Melanocyte of skin (primary cell): Measurements from ENCODE around the gene EIF6. TPM values are rescaled to one million over a fixed set of nuclear protein-coding genes. Genes with fewer than 3 reads are reported as not detected.

ENCODE experiments used
- total RNA-seq, 2 donors: library from RNA; depleted of rRNA; stranded (reverse); fragments of >200 nt; gene quantifications; 2 replicates each; pipeline ENCODE4 v1.2.3, GENCODE V29; 2012

EIF6 gene
- total RNA-seq = 100 to 1,000 TPM in 1 of 2 donors, 10 to 100 TPM in 1; 80.5 to 137 TPM

DNA sequence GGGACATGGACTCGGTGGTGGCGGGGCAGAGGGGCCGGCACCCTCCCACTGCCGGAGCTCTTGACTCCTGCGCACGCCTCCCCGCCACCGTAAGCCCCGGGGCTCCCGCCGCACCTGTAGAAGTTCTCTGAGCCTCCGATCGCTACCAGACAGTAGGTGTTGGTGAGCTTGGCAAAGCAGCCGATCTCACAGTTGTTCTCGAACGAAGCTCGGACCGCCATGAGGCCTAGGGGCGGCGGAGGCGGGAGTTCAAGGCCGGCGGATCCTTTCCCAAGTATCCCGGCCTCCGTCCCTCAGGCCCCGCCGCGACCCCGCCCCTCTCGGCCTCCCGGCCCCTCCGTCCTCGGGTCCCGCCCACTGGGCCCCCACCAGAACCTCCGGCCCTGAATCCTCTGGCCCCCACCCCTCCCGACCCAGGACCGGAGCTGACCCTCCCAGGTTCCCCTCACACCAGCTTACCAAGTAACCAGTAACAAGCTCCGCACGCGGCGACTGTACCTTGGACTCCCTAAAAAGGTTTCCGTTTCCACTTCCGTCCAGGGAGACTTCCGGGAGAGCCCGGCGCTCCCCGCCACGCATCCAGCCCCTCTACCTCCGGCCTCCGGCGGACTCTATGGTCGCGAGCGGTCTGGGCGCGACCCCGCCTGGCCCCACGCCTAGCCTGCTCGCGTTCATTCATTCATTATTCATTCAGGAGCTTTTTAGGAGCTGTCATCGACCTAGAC, at the start of gene EIF6:
Gene EIF6 (minus strand): TSS at position 506 of the 725 bp plus-strand sequence. CDS start 285 bp downstream, at position 221.

DNA sequence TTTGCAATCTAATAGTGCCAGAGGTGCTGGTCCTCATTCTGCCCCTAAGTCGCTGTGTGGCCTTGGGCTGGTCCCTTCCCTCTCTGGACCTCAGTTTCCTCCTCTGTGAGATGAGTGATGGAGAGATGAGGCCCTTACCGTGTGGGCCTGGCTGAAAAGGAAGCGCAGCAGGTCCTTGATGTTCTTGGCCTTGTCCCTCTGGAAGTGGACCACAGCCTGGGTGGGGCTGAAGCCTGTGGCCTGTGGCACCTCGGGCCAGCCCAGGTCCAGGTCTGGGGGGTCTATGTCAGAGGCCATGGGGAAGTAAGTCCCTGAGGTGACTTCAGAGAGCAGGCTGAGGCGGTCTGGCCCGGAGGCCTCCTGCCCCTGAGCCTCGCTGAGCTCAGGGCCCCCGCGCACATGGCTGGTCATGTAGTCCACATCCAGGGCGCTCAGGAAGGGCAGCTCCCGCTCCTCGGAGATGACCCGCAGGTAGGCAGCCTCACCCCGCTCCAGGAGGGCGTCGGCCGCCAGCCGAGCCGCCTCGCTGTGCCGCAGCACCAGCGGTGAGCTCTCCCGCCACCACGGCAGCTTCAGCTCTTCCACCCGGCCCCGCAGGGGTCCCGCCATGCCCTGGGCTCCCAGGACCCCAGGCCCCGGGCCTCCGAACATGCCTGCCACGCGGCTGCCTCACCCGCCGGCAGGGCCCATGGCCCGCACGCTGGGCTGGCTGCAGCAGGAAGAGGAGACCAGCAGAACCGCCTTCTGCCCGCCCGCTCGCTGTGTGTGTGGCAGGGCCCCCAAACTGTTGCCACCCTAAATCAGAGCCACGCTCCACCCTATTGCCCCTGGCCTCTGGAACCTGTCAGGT, 7.3 kb upstream of the EIF6 start, which contains the start of gene FAM83C:
Gene FAM83C (minus strand): TSS at position 772 of the 850 bp plus-strand sequence. CDS start 121 bp downstream, at position 651.

DNA sequence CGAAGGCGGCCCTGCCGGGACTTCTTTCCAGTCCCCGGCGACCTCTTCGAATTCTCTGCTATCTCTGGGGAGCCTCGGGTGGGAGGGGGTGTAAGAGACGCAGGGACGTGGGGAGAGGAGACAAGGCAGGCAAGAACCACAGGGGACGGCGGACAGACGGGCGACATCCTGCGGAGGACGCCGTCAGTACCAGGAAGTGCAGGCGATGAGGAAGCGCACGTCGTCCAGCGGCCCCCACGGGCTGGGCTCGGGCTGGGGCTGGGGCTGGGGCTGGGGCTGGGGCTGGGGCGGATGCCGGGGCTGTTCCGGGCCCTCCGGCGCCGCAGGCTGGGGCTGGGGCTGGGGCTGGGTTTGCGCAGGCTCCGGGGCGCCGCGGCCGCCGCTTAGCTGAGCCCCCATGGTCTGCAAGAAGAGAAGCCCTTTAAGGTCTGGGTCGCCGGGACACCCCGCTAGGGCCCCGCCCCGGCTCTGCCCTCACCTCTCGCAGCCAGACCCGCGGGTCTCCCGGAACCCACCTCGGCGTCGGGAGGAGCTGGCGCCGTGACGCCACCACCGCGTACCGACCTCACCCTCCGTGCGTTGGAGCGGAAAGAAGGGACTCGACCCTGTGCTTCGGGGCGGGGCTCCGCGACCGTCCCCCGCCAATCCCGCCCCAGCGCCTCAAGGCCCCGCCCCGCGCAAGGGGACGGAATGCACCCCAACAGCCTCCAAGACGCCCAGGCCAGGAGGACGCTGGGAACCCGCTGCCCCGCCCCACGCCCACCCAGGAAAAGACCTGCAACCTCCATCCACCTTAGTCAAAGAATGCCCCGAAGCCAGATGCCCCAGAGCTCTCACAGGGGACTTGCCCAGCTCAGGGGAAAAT, 6.8 kb downstream of the EIF6 start, which contains the start of gene MMP24OS:
Gene MMP24OS (minus strand): TSS at position 592 of the 865 bp plus-strand sequence. CDS start 193 bp downstream, at position 399.

Other genes starting within 250 kb of the EIF6 start
- gene TRPC4AP, start 192.0 kb downstream of the EIF6 start, total RNA-seq = 10 to 100 TPM; 66.9 to 75.0 TPM
- 10 to 100 TPM; 30.6 to 48.3 TPM for gene EDEM2, start 137.4 kb downstream of the EIF6 start, total RNA-seq
- gene PROCR, start 112.7 kb downstream of the EIF6 start, total RNA-seq = 10 to 100 TPM in 1 of 2 donors, 1 to 10 TPM in 1; 6.9 to 51.6 TPM
- under 1 TPM; under 0.01 to 0.33 TPM for gene MMP24, start 58.1 kb downstream of the EIF6 start, total RNA-seq
- 1 to 10 TPM; 6.7 to 7.6 TPM for gene MMP24OS, start 6.7 kb downstream of the EIF6 start, total RNA-seq
- gene FAM83C, start 7.7 kb upstream of the EIF6 start, total RNA-seq = not detected
- gene UQCC1, start 127.2 kb upstream of the EIF6 start, total RNA-seq = 10 to 100 TPM; 22.6 to 24.8 TPM
- under 1 TPM in 1 of 2 donors, not detected in 1; under 0.01 TPM for gene GDF5, start 153.5 kb upstream of the EIF6 start, total RNA-seq
- gene CEP250, start 170.8 kb upstream of the EIF6 start, total RNA-seq = 10 to 100 TPM; 18.0 to 21.3 TPM
- gene C20orf173, start 244.9 kb upstream of the EIF6 start, total RNA-seq = not detected